ENCODE measurements around the gene PARP1.

GRCh38 chr1:226337276-226337875 is 70.5 kb downstream of the PARP1 start:
- TF ChIP-seq CTCF (IDR thresholded peaks at IDR 0.05): no peak
- no peak for TF ChIP-seq POLR2A (IDR thresholded peaks at IDR 0.05)
- TF ChIP-seq POLR2AphosphoS5 (IDR thresholded peaks at IDR 0.05): no peak
- no peak for TF ChIP-seq EP300 (IDR thresholded peaks at IDR 0.05)

Measured in sigmoid colon (tissue), 4 donors.